Astrocyte of the cerebellum (primary cell): ENCODE measurements around the gene SWT1.

ENCODE experiments used
- DNase-seq: peaks from one replicate; pipeline ENCODE4 v3.0.0-alpha.2; 2011; ENCODE audit warnings: low read depth
- H3K4me3 ChIP-seq: 2 replicates; pipeline ENCODE4 v1.5.1; 2011; ENCODE audit warnings: mild to moderate bottlenecking, low read depth, low read length, moderate library complexity
- CTCF ChIP-seq: IDR thresholded peaks from 2 replicates; pipeline ENCODE4 v1.5.1; 2012; ENCODE audit warnings: low read length, low read depth, moderate library complexity, mild to moderate bottlenecking; ENCODE audit errors: missing control alignments
- in situ Hi-C: cut with HindIII; loops from 2 replicates; pipeline ENCODE4 v1.10.0; 2017; ENCODE audit warnings: low sequenced_read_pairs

Gene SWT1

GRCh38 chr1:185291652-185292051 is 134.7 kb downstream of the SWT1 start:
- in situ Hi-C loops = no loop called here

GRCh38 chr1:185292237-185292636 is 135.3 kb downstream of the SWT1 start:
- DNase-seq = no peak
- in situ Hi-C loops = no loop called here
- no peak overlapping the region for H3K4me3 ChIP-seq
- TF ChIP-seq CTCF = no peak

More at GRCh38 chr1:185291652-185292051, 134.7 kb downstream of the SWT1 start:
- H3K4me3 ChIP-seq = no peak overlapping the region
- TF ChIP-seq CTCF = no peak
- DNase-seq = no peak

GRCh38 chr1:185293967-185294542 is 137.1 kb downstream of the SWT1 start:
- H3K4me3 ChIP-seq = no peak overlapping the region
- no peak for DNase-seq
- no peak for TF ChIP-seq CTCF
- in situ Hi-C loops = no loop called here

- DNase-seq = no peak
Measured at GRCh38 chr1:185295091-185295490, 138.1 kb downstream of the SWT1 start.

GRCh38 chr1:185297982-185298381 is 141.0 kb downstream of the SWT1 start:
- in situ Hi-C loops = no loop called here
- no peak overlapping the region for H3K4me3 ChIP-seq
- DNase-seq = no peak
- TF ChIP-seq CTCF = no peak

More at GRCh38 chr1:185295091-185295490, 138.1 kb downstream of the SWT1 start:
- in situ Hi-C loops = no loop called here
- no peak for TF ChIP-seq CTCF
- no peak overlapping the region for H3K4me3 ChIP-seq

- no peak for DNase-seq
- no peak for TF ChIP-seq CTCF
- no peak overlapping the region for H3K4me3 ChIP-seq
- in situ Hi-C loops = no loop called here
Measured at GRCh38 chr1:185300152-185300551, 143.2 kb downstream of the SWT1 start.
